CD4-positive, alpha-beta T cell treated with Interleukin-4 for 4 hours (primary cell): Measurements from ENCODE around the gene BATF.

ENCODE experiments used
- DNase-seq: peaks from one replicate; pipeline ENCODE4 v3.0.0-alpha.2; 2020

Gene BATF

GRCh38 chr14:75535164-75535898 is 13.1 kb downstream of the BATF start:
- DNase-seq = no peak

DNA sequence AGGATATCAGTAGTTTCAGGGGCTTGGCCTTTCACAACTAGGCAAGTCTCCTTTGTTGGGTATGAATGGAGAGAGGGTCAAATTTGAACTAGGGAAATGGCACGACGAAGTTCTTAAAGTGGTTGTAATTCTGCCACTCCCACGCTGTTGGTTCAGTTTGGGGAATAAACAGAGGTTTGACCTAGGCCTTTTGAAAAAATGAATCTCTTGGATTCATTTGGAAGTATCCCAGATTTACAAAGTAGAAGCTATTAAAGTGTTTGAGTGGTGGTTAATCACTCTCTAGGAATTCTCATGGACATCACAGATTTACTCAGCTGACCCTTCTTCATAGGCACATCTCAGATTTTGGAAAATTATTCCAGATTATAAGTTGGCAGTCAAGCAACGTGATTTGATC is 14.8 kb downstream of the BATF start:
- DNase-seq = no peak

DNA sequence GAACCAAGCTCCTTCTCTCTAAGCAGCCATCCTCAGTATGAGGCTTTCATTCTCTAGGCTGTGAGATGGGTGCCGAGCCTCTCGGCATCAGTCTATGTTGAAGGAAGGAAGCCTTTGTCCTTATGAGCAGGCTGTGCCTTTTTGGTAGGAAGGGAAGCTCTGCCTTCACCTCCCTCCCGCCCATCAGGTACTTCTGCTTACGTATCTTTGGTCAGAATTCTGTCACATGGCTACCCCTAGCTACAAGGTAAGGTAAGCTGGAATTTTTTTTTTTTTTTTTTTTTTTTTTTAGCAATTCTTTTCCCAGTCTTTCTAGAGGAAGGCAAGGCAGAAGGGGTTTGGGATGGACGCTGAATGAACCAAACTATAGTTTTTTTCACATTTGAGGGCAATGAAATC is 16.9 kb downstream of the BATF start:
- DNase-seq = no peak

DNA sequence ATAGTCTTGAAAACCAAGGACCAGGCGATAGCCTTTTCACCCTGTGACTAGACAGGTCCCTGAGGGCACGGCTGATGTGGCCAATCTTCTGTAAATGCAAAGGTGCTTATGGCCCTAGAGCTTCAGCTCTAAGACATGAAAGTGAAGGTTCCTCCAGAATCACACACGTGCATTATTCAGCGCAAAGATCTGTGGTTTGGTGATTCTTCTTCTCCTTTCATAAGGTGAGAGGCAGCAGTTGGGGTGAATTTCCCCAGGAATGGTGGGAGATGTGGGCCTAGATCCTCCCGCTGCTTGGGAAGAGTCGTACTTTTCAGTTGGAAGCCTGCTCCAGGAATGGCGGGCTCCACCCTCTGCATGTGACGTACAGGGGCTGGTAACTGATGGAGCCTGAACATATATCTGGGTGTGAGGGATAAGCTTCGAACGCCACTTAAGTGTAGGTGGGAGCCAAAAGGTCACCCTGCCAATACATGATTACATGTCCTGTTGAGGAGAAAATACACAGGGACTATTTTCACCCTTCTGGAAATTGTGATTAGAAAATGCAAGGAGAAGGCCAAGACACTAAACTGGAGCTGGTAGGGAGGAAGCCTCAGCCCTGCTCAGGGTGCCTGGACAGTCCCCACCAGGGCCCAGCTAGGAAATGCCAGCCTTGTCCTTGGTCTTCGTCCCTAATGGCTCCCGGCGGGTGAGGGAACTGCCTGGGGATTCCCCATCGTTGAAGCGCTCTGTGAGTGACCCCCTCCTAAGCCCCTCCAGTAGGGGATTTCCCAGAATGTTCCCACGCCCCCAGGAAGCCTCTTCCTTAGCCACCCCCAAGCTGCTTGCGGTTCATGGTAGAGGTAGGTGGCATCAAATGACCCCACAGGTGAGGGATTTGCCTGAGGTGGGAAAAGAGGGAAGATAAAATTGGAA is 17.6 kb downstream of the BATF start:
- peak; percentile 52 for DNase-seq

DNA sequence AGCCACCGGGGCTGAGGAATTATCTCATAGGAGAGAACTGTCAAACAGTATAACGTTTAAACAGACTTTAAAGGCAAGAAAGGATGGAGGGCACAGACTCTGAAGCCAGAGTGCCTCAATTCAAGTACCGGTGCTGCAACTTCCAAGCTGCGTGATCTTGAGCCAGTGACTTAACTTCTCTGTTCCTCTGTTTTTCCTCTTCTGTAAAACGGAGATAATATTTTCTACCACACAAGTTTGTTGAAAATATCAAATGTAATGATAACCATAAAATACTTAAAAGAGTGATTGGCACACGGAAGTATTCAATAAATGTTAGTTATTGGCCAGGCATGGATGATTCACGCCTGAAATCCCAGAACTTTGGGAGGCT is 18.2 kb downstream of the BATF start:
- DNase-seq = no peak

- peak; percentile 77 for DNase-seq
Measured at GRCh38 chr14:75542588-75543091, 20.4 kb downstream of the BATF start.

- no peak for DNase-seq
Measured at GRCh38 chr14:75543253-75543652, 21.0 kb downstream of the BATF start.

- DNase-seq = no peak
Measured at GRCh38 chr14:75543786-75544185, 21.5 kb downstream of the BATF start.

DNA sequence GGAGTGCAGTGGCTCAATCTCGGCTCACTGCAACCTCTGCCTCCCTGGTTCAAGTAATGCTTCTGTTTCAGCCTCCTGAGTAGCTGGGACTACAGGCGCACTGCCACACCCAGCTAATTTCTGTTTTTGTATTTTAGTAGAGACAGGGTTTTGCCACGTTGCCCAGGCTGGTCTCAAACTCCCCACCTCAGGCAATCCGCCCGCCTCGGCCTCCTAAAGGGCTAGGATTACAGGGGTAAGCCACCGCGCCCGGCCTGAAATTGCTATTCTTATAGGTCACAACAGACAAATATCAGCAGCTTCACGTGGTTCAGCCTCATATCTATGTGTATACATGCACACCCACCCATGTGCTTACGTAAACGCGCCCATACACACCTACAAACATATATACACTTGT is 23.6 kb downstream of the BATF start:
- DNase-seq = no peak

DNA sequence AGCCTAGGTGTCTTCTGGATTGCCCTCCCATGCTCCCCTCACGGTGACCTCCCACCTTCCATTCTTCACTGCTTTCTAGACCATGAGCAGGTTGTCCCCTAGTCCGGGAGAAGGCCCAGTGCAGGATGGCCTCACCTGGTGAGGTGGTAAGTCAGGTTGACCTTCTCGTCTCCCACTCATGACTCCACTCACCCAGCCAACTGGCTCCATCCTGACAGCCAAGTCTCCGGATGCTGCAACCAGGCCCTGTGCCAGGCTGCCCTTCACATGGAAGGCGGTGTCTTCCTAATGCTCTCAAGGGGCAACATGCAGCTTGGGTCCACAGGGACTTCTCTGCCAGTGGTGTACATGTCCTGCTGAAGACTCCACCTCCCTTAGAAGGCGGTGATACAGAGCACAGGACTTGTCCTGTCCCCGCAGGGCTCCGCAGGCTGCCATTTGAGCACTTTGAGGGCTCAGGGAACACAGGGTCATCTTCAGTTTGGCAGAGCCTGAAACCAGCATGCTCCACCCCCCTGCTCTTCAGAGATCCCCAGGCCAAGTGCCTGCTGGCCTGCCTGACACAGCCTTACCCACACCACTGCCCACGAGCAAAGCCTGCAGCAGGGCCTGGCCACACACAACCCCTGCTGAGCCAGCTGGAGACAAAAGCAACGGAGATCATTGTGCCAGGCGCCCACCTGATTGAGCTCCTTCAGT is 25.4 kb downstream of the BATF start:
- no peak for DNase-seq

GRCh38 chr14:75548544-75548943 is 26.3 kb downstream of the BATF start:
- no peak for DNase-seq

DNA sequence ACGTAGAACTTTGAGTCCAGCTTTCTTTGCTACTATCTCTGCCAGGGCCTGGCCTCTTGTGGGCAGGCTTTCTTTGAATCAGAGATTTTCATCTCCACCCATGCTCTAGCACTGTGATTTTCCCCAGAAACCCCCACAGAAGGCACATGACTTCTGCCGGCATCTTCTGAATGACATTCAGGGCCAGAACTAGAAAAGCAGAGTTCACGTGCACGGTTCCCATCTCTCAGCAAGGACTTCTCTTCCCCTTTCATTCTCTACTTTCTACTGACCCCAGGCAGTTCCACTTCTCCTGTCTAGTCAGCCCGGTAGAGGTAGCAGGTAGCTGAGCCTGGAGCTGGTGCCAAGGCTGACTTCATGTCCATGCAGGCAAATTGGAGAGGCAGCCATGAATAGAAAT is 26.9 kb downstream of the BATF start:
- DNase-seq = no peak

DNA sequence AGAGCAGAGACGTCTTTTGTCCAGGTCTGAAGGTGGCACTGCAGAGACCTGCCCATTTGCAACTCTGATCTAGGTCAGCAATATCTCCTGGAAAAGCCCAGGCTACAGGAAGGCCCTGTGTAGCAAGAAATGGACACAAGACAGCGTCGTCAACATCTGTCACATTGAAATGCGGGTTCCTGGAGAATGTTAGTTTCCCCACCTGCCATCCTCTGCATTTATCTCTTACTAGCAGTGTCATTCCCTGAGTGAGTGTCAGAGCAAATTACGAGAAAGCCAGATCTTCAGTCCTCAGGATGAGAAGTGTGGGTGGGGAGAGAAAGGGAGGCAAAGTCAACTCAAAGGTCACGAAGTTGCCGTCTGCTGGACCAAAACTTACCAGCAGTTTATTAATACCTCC is 28.8 kb downstream of the BATF start:
- no peak for DNase-seq

- no peak for DNase-seq
Measured at GRCh38 chr14:75553157-75553556, 30.9 kb downstream of the BATF start.

- no peak for DNase-seq
Measured at GRCh38 chr14:75553761-75554364, 31.6 kb downstream of the BATF start.

DNA sequence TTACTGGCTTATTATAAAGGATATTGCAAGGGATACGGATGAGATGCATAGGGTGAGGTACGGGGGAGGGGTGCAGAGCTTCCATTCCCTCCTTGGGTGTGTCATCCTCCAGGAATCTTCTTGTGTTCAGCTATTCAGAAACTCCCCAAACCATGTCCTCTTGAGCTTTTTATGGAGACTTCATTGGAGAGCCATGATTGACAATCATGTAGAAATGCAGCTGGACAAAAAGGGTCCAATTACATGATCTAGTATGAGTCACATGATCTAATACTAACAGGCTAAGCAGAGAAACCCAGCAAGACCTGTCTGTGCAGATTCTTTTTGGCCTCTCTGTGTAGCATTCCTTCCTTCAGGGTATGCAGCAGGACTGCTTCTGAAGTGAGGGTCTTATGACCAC is 32.2 kb downstream of the BATF start:
- no peak for DNase-seq

DNA sequence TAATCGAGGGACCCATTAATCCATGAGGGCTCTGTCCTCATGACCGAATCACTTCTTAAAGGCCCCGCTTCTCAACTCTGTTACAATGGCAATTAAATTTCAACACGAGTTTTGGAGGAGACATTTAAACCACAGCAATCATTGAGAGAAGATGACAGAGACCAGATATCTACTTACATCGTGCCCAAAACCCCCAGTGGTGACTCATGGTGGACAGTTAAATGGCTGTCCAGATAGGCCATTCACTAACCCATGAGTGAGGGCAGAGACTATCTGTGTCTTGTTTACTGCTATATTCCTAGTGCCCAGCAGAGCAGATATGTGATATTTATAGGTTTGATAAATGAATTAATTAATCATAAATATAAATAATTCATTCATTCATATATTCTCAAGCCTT is 36.2 kb downstream of the BATF start:
- no peak for DNase-seq

GRCh38 chr14:75559045-75559444 is 36.8 kb downstream of the BATF start:
- DNase-seq = no peak

DNA sequence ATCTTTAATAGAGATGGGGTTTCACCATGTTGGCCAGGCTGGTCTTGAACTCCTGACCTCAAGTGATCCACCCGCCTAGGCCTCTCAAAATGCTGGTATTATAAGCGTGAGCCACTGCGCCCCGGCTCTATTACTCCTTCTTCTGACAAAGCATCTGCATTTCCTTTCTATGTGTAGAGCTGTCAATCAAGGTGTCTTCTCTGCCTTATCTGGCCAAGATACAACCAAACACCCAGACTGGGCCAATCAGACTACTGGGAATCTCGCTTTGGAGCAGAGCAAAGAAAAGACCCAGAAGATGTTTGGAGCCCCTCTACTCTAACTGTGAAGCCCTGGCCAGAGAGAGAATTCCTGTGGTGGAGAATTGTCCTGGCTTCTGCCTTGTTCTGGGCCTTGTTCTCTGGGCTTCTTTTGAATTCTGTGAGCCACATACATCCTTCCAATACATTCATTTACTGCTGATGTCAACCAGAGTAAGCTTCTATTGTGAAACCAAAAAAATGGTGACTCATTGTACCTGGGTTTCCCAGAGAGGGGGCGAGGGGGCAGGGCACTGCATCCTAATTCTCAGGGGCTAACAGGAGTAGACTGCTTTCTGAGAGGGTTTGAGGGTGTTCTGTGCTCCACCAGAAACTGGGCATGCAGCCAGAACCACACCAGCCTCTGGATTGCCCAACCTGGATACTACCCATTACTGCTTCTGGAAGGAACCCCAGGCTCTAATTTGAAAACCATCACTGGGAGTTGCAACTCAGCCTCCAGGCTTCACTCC is 37.4 kb downstream of the BATF start:
- peak; percentile 26 for DNase-seq

- peak; percentile 47 for DNase-seq
Measured at GRCh38 chr14:75561013-75561432, 38.8 kb downstream of the BATF start.

DNA sequence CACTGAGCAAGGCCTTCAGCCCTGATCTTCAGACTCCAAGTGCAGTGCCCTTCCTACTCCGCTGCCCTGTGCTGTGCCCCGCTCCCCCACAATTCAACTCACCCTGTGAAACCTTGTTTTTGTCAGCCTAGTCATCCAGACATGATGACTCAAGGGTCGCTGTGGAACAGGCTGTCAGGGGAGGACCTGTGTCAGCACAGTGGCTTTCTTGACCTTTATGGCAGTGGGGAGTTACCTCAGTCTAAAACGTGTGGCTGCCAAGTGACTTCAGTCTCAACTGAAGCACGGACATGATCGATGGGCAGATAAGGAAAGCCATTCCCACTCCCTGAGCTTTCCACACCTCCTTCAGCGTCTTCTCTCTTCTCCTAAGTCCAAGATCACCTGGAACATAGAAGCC is 39.8 kb downstream of the BATF start:
- peak; percentile 47 for DNase-seq

- DNase-seq = no peak
Measured at GRCh38 chr14:75562489-75562888, 40.2 kb downstream of the BATF start.
